Ovary (tissue), 3 donors: ENCODE results near the gene SLC26A3.

ENCODE experiments used
- CTCF ChIP-seq, 3 donors: fragments of 450-650 bp in 2 of 3; fragments of 200-600 bp in 1 of 3; IDR thresholded peaks; one replicate each; pipeline versions ENCODE4 v1.5.1 to v1.8.0; 2016 to 2022; ENCODE audit warnings: antibody characterized with exemption in 3 of 3, mild to moderate bottlenecking in 1 of 3
- EP300 ChIP-seq: sonication (generic); formaldehyde crosslinking; IDR thresholded peaks from one replicate; pipeline ENCODE4 v1.6.1; 2017; ENCODE audit warnings: antibody characterized with exemption
- donor health status: DM: no; HTN: no; CAD: no.

GRCh38 chr7:107785926-107786325 lies 17.1 kb downstream of the SLC26A3 start:
- no peak for TF ChIP-seq CTCF (IDR thresholded peaks at IDR 0.05)
- no peak for TF ChIP-seq EP300
